Measurements from ENCODE around the gene PLCB1. TPM values are rescaled to one million over a fixed set of nuclear protein-coding genes. Genes with fewer than 3 reads are reported as not detected.
A peak's percentile ranks its signal among the peaks of the same experiment; 100 is the strongest.

PLCB1 gene
- total RNA-seq, 1 donor, result 13.4 TPM

- Histone ChIP-seq H2AFZ (ENCODE audit: low read length) (no peak overlapping the region), H3K27me3 (ENCODE audit: insufficient read depth, low read length) (no peaks in the 10 kb centered on the region), H4K20me1 (ENCODE audit: insufficient read depth, low read length) (no peaks in the 10 kb centered on the region), H3K9me3 (ENCODE audit: low read depth, low read length) (no peaks in the 10 kb centered on the region), H3K27ac (ENCODE audit: low read depth, low read length) (no peak overlapping the region), H3K36me3 (ENCODE audit: insufficient read depth, low read length) (no peaks in the 10 kb centered on the region), H3K79me2 (ENCODE audit: insufficient read depth, low read length) (no peaks in the 10 kb centered on the region), H3K4me2 (ENCODE audit: insufficient read depth, low read length) (no peak overlapping the region), H3K4me1 (ENCODE audit: insufficient read depth, low read length) (peaks cover 4% of the 10 kb centered on the region), H3K4me3 (ENCODE audit: insufficient read depth, low read length) (no peak overlapping the region)
- TF ChIP-seq, protein P1, sequence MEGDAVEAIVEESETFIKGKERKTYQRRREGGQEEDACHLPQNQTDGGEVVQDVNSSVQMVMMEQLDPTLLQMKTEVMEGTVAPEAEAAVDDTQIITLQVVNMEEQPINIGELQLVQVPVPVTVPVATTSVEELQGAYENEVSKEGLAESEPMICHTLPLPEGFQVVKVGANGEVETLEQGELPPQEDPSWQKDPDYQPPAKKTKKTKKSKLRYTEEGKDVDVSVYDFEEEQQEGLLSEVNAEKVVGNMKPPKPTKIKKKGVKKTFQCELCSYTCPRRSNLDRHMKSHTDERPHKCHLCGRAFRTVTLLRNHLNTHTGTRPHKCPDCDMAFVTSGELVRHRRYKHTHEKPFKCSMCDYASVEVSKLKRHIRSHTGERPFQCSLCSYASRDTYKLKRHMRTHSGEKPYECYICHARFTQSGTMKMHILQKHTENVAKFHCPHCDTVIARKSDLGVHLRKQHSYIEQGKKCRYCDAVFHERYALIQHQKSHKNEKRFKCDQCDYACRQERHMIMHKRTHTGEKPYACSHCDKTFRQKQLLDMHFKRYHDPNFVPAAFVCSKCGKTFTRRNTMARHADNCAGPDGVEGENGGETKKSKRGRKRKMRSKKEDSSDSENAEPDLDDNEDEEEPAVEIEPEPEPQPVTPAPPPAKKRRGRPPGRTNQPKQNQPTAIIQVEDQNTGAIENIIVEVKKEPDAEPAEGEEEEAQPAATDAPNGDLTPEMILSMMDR (IDR thresholded peaks at IDR 0.05; ENCODE audit: extremely low read depth, low read depth, low read length), result peak; percentile 10
- DNase-seq (ENCODE audit: insufficient read length, low spot score, missing footprints), result no peak
These were observed 266.4 kb downstream of the PLCB1 start for GRCh38 chr20:8398263-8399051.

GRCh38 chr20:8399947-8400346 lies 267.9 kb downstream of the PLCB1 start:
- Histone ChIP-seq H3K4me2 (ENCODE audit: insufficient read depth, low read length) (no peak overlapping the region), H3K4me1 (ENCODE audit: insufficient read depth, low read length) (no peaks in the 10 kb centered on the region), H3K4me3 (ENCODE audit: insufficient read depth, low read length) (no peak overlapping the region), H3K27me3 (ENCODE audit: insufficient read depth, low read length) (no peaks in the 10 kb centered on the region), H3K79me2 (ENCODE audit: insufficient read depth, low read length) (no peaks in the 10 kb centered on the region), H3K36me3 (ENCODE audit: insufficient read depth, low read length) (no peaks in the 10 kb centered on the region), H4K20me1 (ENCODE audit: insufficient read depth, low read length) (no peaks in the 10 kb centered on the region), H2AFZ (ENCODE audit: low read length) (no peak overlapping the region), H3K27ac (ENCODE audit: low read depth, low read length) (no peak overlapping the region), H3K9me3 (ENCODE audit: low read depth, low read length) (no peaks in the 10 kb centered on the region)
- no peak for DNase-seq (ENCODE audit: insufficient read length, low spot score, missing footprints)
- TF ChIP-seq, protein P1 (IDR thresholded peaks at IDR 0.05; ENCODE audit: extremely low read depth, low read depth, low read length), result no peak

GRCh38 chr20:8400486-8400885 lies 268.4 kb downstream of the PLCB1 start:
- no peak overlapping the region for H3K27ac ChIP-seq (ENCODE audit: low read depth, low read length)
- H3K4me2 ChIP-seq (ENCODE audit: insufficient read depth, low read length), result no peak overlapping the region
- H3K9me3 ChIP-seq (ENCODE audit: low read depth, low read length), result no peaks in the 10 kb centered on the region
- TF ChIP-seq, protein P1 (IDR thresholded peaks at IDR 0.05; ENCODE audit: extremely low read depth, low read depth, low read length), result no peak
- no peaks in the 10 kb centered on the region for H3K27me3 ChIP-seq (ENCODE audit: insufficient read depth, low read length)
- H4K20me1 ChIP-seq (ENCODE audit: insufficient read depth, low read length), result no peaks in the 10 kb centered on the region
- H2AFZ ChIP-seq (ENCODE audit: low read length), result no peak overlapping the region
- no peak for DNase-seq (ENCODE audit: insufficient read length, low spot score, missing footprints)
- no peak overlapping the region for H3K4me3 ChIP-seq (ENCODE audit: insufficient read depth, low read length)
- no peaks in the 10 kb centered on the region for H3K4me1 ChIP-seq (ENCODE audit: insufficient read depth, low read length)
- H3K79me2 ChIP-seq (ENCODE audit: insufficient read depth, low read length), result no peaks in the 10 kb centered on the region
- no peaks in the 10 kb centered on the region for H3K36me3 ChIP-seq (ENCODE audit: insufficient read depth, low read length)

DNA sequence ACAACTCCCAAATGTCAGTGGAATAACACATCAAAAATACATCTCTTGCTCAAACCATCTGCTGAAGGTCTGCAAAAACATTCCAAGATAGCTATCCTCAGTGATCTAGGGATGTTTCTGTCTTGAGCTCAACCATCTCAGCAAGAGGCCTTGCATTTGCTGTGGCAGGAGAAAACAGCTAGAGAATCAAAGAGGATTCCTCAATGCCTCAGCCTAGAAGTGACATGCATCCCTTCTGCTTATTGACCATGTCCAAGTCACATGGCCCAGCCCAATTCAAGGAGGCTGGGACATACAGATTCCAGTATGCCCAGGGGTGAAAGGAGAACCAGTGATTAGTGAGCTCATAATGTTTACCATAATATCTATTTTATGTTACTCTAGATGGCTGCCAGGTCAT lies 269.5 kb downstream of the PLCB1 start:
- no peak overlapping the region for H3K4me2 ChIP-seq (ENCODE audit: insufficient read depth, low read length)
- no peak overlapping the region for H2AFZ ChIP-seq (ENCODE audit: low read length)
- H3K27me3 ChIP-seq (ENCODE audit: insufficient read depth, low read length), result no peaks in the 10 kb centered on the region
- no peaks in the 10 kb centered on the region for H3K79me2 ChIP-seq (ENCODE audit: insufficient read depth, low read length)
- H4K20me1 ChIP-seq (ENCODE audit: insufficient read depth, low read length), result no peaks in the 10 kb centered on the region
- no peaks in the 10 kb centered on the region for H3K4me1 ChIP-seq (ENCODE audit: insufficient read depth, low read length)
- no peak for DNase-seq (ENCODE audit: insufficient read length, low spot score, missing footprints)
- no peak overlapping the region for H3K27ac ChIP-seq (ENCODE audit: low read depth, low read length)
- no peak overlapping the region for H3K4me3 ChIP-seq (ENCODE audit: insufficient read depth, low read length)
- H3K9me3 ChIP-seq (ENCODE audit: low read depth, low read length), result no peaks in the 10 kb centered on the region
- TF ChIP-seq, protein P1 (IDR thresholded peaks at IDR 0.05; ENCODE audit: extremely low read depth, low read depth, low read length), result no peak
- no peaks in the 10 kb centered on the region for H3K36me3 ChIP-seq (ENCODE audit: insufficient read depth, low read length)
